HepG2 (cell line): ENCODE results near the gene CRISPLD2. TPM values are rescaled to one million over a fixed set of nuclear protein-coding genes. Genes with fewer than 3 reads are reported as not detected.

ENCODE experiments used
- ATAC-seq: fragments of 200-7000 bp; cut with Tn5 transposase; 3 replicates; pipeline ENCODE4 v1.9.1; 2020; ENCODE audit warnings: mild to moderate bottlenecking, moderate library complexity
- BruUV-seq: library from RNA; stranded (reverse); fragments of 400-500 nt; replicated peaks from 2 replicates; lab custom pipeline; 2021; lab: Mats Ljungman, UMichigan
- CTCF ChIA-PET: fragments of 300-600 bp; formaldehyde crosslinking; extraction: SDS; loops from one replicate; lab custom pipeline; 2021; ENCODE audit warnings: low total read pairs, inconsistent platforms, low intra/inter-chr PET ratio; lab: Yijun Ruan, JAX
- POLR2A ChIA-PET: fragments of 350-600 bp; sonication (Branson Sonifier 250); formaldehyde crosslinking; loops from one replicate; lab custom pipeline; 2020; ENCODE audit warnings: antibody characterized with exemption, inconsistent platforms; lab: Yijun Ruan, JAX
- DNase-seq: peaks from one replicate; pipeline ENCODE4 v3.0.0-alpha.2; 2015; ENCODE audit warnings: low spot score
- FAIRE-seq: peaks from 3 replicates; lab custom pipeline; 2011; peaks lifted over from hg19 to GRCh38; lab: Jason Lieb, UNC
- H2AFZ ChIP-seq: one replicate; pipeline ENCODE4 v1.6.1; 2011; ENCODE audit warnings: low read length, inconsistent platforms
- H3K27ac ChIP-seq: fragments of 300-600 bp; 3 replicates; pipeline ENCODE4 v1.8.0; 2011; ENCODE audit warnings: mixed run types, mild to moderate bottlenecking, mixed read lengths, low read length, inconsistent platforms; ENCODE audit not compliant: insufficient read depth; ENCODE audit errors: extremely low read length
- H3K27me3 ChIP-seq, 2 experiments: fragments of 200-600 bp in 1 of 2; 2 replicates in 1 of 2; 3 replicates in 1 of 2; pipeline versions ENCODE4 v1.6.0 to v1.8.0; 2011; ENCODE audit warnings: low read length in 2 of 2, mild to moderate bottlenecking in 2 of 2, moderate library complexity in 2 of 2, inconsistent platforms in 1 of 2; ENCODE audit not compliant: insufficient read depth in 2 of 2, control insufficient read depth in 1 of 2
- H3K36me3 ChIP-seq, 2 experiments: fragments of 200-600 bp in 1 of 2; replicated peaks in 1 of 2; 2 replicates in 1 of 2; 3 replicates in 1 of 2; pipeline versions ENCODE4 v1.5.1 to v1.8.0; 2011; ENCODE audit warnings: low read length in 2 of 2, inconsistent platforms in 1 of 2; ENCODE audit not compliant: insufficient read depth in 2 of 2, control insufficient read depth in 1 of 2
- H3K4me1 ChIP-seq: 2 replicates; pipeline ENCODE4 v1.5.1; 2012; ENCODE audit warnings: low read length, inconsistent platforms; ENCODE audit not compliant: insufficient read depth
- H3K4me2 ChIP-seq: 2 replicates; pipeline ENCODE4 v1.6.0; 2011; ENCODE audit warnings: low read depth, low read length, inconsistent platforms
- H3K4me3 ChIP-seq, 3 experiments: fragments of 200-600 bp in 1 of 3; sonication (generic), shearing (Covaris generic) in 1 of 3; replicated peaks in 1 of 3; 2 replicates each; pipeline ENCODE4 v1.5.1; 2011 to 2016; ENCODE audit warnings: low read length in 3 of 3, inconsistent platforms in 2 of 3, low read depth in 2 of 3, mild to moderate bottlenecking in 2 of 3, control low read depth in 1 of 3, mixed read lengths in 1 of 3; ENCODE audit not compliant: insufficient read depth in 1 of 3
- H3K79me2 ChIP-seq: one replicate; pipeline ENCODE4 v1.6.1; 2011; ENCODE audit warnings: low read length, inconsistent platforms; ENCODE audit not compliant: insufficient read depth
- H3K9ac ChIP-seq: 2 replicates; pipeline ENCODE4 v1.6.0; 2011; ENCODE audit warnings: mild to moderate bottlenecking, low read depth, low read length, inconsistent platforms; ENCODE audit not compliant: insufficient read depth
- H3K9me3 ChIP-seq: 2 replicates; pipeline ENCODE4 v1.5.1; 2012; ENCODE audit warnings: mild to moderate bottlenecking, low read length
- H4K20me1 ChIP-seq: 2 replicates; pipeline ENCODE4 v1.6.0; 2011; ENCODE audit warnings: inconsistent platforms, mild to moderate bottlenecking, low read length, moderate library complexity; ENCODE audit not compliant: insufficient read depth
- ATAD3A ChIP-seq: sonication (generic); formaldehyde crosslinking; IDR thresholded peaks from 2 replicates; pipeline ENCODE4 v1.4.0; 2020; ENCODE audit warnings: missing genetic modification reagents
- BCL6 ChIP-seq: IDR thresholded peaks from 2 replicates; pipeline ENCODE4 v1.6.1; 2016; ENCODE audit warnings: missing genetic modification reagents, missing compliant biosample characterization
- BRCA1 ChIP-seq: sonication (generic); formaldehyde crosslinking; IDR thresholded peaks from 2 replicates; pipeline ENCODE4 v1.4.0; 2020; ENCODE audit warnings: missing genetic modification reagents
- MEIS1 ChIP-seq: sonication (generic); formaldehyde crosslinking; IDR thresholded peaks from 2 replicates; pipeline ENCODE4 v1.9.0; 2021; ENCODE audit warnings: mild to moderate bottlenecking, missing genetic modification reagents, moderate library complexity, borderline replicate concordance
- NFIC ChIP-seq: IDR thresholded peaks from 2 replicates; pipeline ENCODE4 v1.6.1; 2012; ENCODE audit warnings: mild to moderate bottlenecking, low read length, inconsistent platforms
- NFKB2 ChIP-seq: sonication (generic); formaldehyde crosslinking; IDR thresholded peaks from 2 replicates; pipeline ENCODE4 v1.4.0; 2020; ENCODE audit warnings: missing genetic modification reagents, borderline replicate concordance
- REPIN1 ChIP-seq: sonication (generic); formaldehyde crosslinking; IDR thresholded peaks from 2 replicates; pipeline ENCODE4 v1.8.0; 2022; ENCODE audit warnings: missing genetic modification reagents, low read depth, mild to moderate bottlenecking, borderline replicate concordance
- ZNF3 ChIP-seq: IDR thresholded peaks from 2 replicates; pipeline ENCODE4 v1.7.0; 2017; ENCODE audit warnings: inconsistent platforms
- WGBS: methylation state at CpG from one replicate; pipeline ENCODE4 v1.1.6; 2017; ENCODE audit warnings: low lambda C conversion rate; 5-methylcytosine and 5-hydroxymethylcytosine counted together
- in situ Hi-C: cut with HindIII; loops from 2 replicates; pipeline ENCODE4 v1.10.0; 2017; ENCODE audit warnings: low pct_unique_long_range_greater_than_20kb; ENCODE audit not compliant: extremely low pct_ligation_motif_present
- intact Hi-C: fragments of 100-400 bp; cut with micrococcal nuclease; formaldehyde crosslinking; loops from one replicate; pipeline ENCODE4 v1.10.0; 2022; ENCODE audit not compliant: unreplicated experiment
- polyA plus RNA-seq, 8 experiments: library from polyadenylated mRNA; depleted of rRNA in 3 of 8; stranded (reverse) in 7 of 8; unstranded in 1 of 8; fragments of >200 nt; fragmentation: Illumina TruSeq in 4 of 8; extraction: Trizol in 4 of 8; gene quantifications; 2 replicates each; pipeline versions ENCODE4 v1.2.1 to v1.2.3, GENCODE V29; 2011 to 2016; ENCODE audit warnings: low read depth in 4 of 8, missing spikeins in 1 of 8, mixed read lengths in 1 of 8; ENCODE audit not compliant: insufficient read depth in 1 of 8
- total RNA-seq, 5 experiments: library from RNA; depleted of rRNA; stranded (reverse); fragments of >200 nt; fragmentation: Illumina TruSeq; extraction: Trizol; gene quantifications; 2 replicates each; pipeline ENCODE4 v1.2.3, GENCODE V29; 2016; ENCODE audit warnings: low read depth in 1 of 5
- TF ChIP-seq, protein P1 (sequence below): sonication (generic); formaldehyde crosslinking; IDR thresholded peaks from 2 replicates; pipeline ENCODE4 v1.5.0; 2020; ENCODE audit warnings: missing genetic modification reagents, mild to moderate bottlenecking, borderline replicate concordance
- TF ChIP-seq, protein P2 (sequence below): sonication (generic); formaldehyde crosslinking; conservative IDR thresholded peaks from 2 replicates; pipeline ENCODE4 v1.4.0; 2020; ENCODE audit warnings: missing genetic modification reagents
- TF ChIP-seq, protein P3 (sequence below): sonication (generic); formaldehyde crosslinking; conservative IDR thresholded peaks from 2 replicates; pipeline ENCODE4 v1.8.1; 2023; ENCODE audit warnings: missing genetic modification reagents
- TF ChIP-seq, protein P4 (sequence below): sonication (generic); formaldehyde crosslinking; IDR thresholded peaks from 2 replicates; pipeline ENCODE4 v1.4.0; 2020; ENCODE audit warnings: mild to moderate bottlenecking, low read depth, missing genetic modification reagents

CRISPLD2 gene
- total and polyA plus RNA-seq, 2 of the 13 experiments (the other 11 are each of a cell fraction or from before 2014, with no cell fraction given), result 0.04 to 0.31 TPM

DNA sequence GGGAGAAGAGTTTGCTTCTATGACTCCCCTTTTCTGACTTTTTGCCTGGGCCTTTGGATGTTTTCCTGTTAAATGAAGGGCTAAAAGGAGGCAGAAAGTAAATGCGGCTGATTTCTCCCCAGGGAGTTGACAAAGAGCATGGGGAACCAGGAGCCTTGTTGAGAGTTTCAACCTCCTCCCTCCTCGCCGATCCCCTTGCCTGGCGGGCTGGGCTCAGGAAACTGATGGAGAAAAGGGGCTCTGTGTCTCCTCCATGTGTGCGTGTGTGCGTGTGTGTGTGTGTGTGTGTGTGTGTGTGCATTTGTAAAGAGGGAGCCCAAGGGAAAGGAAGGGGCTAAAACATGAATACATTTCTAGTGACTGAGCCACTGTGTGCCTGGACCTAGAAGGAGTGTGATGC, 97.1 kb downstream of the CRISPLD2 start (continued):
- TF ChIP-seq, protein P1, sequence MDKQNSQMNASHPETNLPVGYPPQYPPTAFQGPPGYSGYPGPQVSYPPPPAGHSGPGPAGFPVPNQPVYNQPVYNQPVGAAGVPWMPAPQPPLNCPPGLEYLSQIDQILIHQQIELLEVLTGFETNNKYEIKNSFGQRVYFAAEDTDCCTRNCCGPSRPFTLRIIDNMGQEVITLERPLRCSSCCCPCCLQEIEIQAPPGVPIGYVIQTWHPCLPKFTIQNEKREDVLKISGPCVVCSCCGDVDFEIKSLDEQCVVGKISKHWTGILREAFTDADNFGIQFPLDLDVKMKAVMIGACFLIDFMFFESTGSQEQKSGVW (CRISPR knock-in tag), result no peak
- no peak for TF ChIP-seq NFKB2 (CRISPR knock-in tag)
- TF ChIP-seq NFIC, result no peak
- TF ChIP-seq, protein P2, sequence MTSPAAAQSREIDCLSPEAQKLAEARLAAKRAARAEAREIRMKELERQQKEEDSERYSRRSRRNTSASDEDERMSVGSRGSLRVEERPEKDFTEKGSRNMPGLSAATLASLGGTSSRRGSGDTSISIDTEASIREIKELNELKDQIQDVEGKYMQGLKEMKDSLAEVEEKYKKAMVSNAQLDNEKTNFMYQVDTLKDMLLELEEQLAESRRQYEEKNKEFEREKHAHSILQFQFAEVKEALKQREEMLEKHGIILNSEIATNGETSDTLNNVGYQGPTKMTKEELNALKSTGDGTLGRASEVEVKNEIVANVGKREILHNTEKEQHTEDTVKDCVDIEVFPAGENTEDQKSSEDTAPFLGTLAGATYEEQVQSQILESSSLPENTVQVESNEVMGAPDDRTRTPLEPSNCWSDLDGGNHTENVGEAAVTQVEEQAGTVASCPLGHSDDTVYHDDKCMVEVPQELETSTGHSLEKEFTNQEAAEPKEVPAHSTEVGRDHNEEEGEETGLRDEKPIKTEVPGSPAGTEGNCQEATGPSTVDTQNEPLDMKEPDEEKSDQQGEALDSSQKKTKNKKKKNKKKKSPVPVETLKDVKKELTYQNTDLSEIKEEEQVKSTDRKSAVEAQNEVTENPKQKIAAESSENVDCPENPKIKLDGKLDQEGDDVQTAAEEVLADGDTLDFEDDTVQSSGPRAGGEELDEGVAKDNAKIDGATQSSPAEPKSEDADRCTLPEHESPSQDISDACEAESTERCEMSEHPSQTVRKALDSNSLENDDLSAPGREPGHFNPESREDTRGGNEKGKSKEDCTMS (CRISPR knock-in tag), result no peak

DNA sequence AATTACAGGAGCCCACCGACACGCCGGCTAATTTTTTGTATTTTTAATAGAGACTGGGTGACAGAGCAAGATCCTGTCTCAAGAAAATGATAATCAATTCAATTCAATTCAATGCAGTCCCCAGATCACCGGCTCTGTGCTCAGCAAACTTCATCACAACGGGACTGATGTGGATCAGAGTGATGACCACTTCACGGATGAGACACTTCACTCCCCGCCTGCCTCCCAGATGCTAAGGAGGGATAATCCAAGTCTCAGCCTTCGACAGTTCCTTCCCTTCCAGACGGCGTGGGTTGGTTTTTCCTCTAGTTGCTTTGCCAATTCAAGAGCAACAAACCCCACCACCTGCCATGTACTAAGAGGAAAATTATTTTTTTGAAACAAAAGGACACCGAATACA, 97.7 kb downstream of the CRISPLD2 start:
- Histone ChIP-seq H2AFZ (no peak overlapping the region), H4K20me1 (no peaks in the 10 kb centered on the region), H3K4me3 (no peak overlapping the region), H3K9ac (no peak overlapping the region), H3K9me3 (no peaks in the 10 kb centered on the region), H3K27ac (no peak overlapping the region), H3K36me3 (no peaks in the 10 kb centered on the region), H3K27me3 (peaks cover 10 to 70% of the 10 kb centered on the region in 2 experiments), H3K79me2 (no peaks in the 10 kb centered on the region), H3K4me1 (peaks cover 3% of the 10 kb centered on the region), H3K4me2 (no peak overlapping the region)
- POLR2A ChIA-PET, result no interaction called here
- intact Hi-C loops, result no loop called here
- FAIRE-seq (no peak), ATAC-seq (no peak), DNase-seq (no peak)
- in situ Hi-C loops, result no loop called here
- CTCF ChIA-PET, result no interaction called here
- WGBS, result 33% methylated on average over 11 of the region's 11 CpGs
- BruUV-seq, result no TSS peak
- TF ChIP-seq, protein P3, sequence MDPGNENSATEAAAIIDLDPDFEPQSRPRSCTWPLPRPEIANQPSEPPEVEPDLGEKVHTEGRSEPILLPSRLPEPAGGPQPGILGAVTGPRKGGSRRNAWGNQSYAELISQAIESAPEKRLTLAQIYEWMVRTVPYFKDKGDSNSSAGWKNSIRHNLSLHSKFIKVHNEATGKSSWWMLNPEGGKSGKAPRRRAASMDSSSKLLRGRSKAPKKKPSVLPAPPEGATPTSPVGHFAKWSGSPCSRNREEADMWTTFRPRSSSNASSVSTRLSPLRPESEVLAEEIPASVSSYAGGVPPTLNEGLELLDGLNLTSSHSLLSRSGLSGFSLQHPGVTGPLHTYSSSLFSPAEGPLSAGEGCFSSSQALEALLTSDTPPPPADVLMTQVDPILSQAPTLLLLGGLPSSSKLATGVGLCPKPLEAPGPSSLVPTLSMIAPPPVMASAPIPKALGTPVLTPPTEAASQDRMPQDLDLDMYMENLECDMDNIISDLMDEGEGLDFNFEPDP, result 0 out of 2 replicates have a peak, but pooled peaks have one; percentile 29
- TF ChIP-seq ZNF3 (no peak), BRCA1 (no peak), ATAD3A (CRISPR knock-in tag) (no peak), BCL6 (CRISPR knock-in tag) (no peak), REPIN1 (no peak), MEIS1 (CRISPR knock-in tag) (no peak)
- TF ChIP-seq, protein P4, sequence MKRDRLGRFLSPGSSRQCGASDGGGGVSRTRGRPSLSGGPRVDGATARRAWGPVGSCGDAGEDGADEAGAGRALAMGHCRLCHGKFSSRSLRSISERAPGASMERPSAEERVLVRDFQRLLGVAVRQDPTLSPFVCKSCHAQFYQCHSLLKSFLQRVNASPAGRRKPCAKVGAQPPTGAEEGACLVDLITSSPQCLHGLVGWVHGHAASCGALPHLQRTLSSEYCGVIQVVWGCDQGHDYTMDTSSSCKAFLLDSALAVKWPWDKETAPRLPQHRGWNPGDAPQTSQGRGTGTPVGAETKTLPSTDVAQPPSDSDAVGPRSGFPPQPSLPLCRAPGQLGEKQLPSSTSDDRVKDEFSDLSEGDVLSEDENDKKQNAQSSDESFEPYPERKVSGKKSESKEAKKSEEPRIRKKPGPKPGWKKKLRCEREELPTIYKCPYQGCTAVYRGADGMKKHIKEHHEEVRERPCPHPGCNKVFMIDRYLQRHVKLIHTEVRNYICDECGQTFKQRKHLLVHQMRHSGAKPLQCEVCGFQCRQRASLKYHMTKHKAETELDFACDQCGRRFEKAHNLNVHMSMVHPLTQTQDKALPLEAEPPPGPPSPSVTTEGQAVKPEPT (CRISPR knock-in tag), result no peak
